ENCODE data around the gene HOMER2. TPM values are rescaled to one million over a fixed set of nuclear protein-coding genes. Genes with fewer than 3 reads are reported as not detected.
A peak's percentile ranks its signal among the peaks of the same experiment; 100 is the strongest.

The HOMER2 gene
- total RNA-seq, 1 donor from 2014 or later: 21.0 TPM

DNA sequence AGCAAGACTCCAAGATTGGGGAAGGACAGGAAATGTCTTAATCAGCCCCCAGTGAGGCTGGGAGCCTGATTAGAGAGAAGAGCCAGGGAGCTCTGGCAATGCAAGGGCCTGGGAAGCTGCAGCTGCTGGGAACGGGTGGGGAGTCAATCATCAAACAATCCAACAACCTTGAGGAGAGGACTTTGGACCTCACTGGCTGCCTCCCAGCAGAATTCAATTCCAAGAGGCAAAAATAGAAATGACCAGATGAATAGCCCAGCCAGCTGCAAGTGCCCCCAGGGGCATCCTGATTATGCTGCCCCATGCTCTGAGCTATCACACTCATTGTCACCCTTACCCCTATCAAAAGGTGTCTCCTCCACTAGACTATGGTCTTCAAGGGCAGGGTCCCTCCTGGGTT is 6.1 kb upstream of the HOMER2 start:
- Mint-ChIP-seq H3K27ac (peak overlapping the region; percentile 9), H3K4me1 (ENCODE audit: low read depth) (peaks cover 2% of the 10 kb centered on the region), H3K27me3 (no peaks in the 10 kb centered on the region), H3K9me3 (ENCODE audit: low read depth) (no peaks in the 10 kb centered on the region), H3K4me3 (ENCODE audit: low read depth) (no peak overlapping the region), H3K36me3 (ENCODE audit: insufficient read depth) (no peaks in the 10 kb centered on the region)
- no peak for DNase-seq (ENCODE audit: low spot score, unreplicated experiment)
- TF ChIP-seq, protein P1, sequence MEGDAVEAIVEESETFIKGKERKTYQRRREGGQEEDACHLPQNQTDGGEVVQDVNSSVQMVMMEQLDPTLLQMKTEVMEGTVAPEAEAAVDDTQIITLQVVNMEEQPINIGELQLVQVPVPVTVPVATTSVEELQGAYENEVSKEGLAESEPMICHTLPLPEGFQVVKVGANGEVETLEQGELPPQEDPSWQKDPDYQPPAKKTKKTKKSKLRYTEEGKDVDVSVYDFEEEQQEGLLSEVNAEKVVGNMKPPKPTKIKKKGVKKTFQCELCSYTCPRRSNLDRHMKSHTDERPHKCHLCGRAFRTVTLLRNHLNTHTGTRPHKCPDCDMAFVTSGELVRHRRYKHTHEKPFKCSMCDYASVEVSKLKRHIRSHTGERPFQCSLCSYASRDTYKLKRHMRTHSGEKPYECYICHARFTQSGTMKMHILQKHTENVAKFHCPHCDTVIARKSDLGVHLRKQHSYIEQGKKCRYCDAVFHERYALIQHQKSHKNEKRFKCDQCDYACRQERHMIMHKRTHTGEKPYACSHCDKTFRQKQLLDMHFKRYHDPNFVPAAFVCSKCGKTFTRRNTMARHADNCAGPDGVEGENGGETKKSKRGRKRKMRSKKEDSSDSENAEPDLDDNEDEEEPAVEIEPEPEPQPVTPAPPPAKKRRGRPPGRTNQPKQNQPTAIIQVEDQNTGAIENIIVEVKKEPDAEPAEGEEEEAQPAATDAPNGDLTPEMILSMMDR (IDR thresholded peaks at IDR 0.05; ENCODE audit: unreplicated experiment): no peak

DNA sequence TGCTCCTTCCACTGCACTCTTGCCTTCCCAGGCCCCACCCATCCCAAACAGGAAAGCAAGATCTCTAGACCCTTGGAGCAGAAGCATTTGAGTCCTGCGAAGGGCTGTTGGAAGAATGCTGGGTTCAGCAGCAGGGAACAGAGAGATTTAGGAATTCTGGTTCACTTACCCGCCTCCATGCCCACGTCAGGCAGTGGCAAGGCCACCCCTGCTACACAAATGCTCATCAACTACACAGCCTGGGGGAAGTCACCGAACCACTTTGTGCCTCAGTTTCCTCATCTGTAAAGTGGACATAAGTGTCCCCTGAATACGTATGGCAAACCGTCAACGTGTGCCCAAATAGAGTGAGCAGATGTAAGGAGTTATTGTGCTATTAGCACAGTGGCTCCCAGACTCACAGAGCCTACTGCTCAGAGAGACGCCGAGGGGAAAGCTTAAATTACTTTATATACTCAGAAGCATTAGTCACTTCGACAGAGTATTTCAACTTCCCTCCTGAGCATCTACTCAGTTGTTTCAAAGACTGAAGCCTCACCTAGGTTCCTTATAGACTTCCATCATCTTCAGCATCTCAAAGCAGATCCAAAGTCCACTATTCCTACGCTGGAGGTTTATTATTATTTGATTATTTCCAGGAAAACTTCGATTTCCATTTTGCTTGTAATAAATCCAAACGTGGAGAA is 905 bp downstream of the HOMER2 start:
- Mint-ChIP-seq H3K4me3 (ENCODE audit: low read depth) (no peak overlapping the region), H3K27ac (no peak overlapping the region)
- TF ChIP-seq, protein P1 (IDR thresholded peaks at IDR 0.05; ENCODE audit: unreplicated experiment): no peak

DNA sequence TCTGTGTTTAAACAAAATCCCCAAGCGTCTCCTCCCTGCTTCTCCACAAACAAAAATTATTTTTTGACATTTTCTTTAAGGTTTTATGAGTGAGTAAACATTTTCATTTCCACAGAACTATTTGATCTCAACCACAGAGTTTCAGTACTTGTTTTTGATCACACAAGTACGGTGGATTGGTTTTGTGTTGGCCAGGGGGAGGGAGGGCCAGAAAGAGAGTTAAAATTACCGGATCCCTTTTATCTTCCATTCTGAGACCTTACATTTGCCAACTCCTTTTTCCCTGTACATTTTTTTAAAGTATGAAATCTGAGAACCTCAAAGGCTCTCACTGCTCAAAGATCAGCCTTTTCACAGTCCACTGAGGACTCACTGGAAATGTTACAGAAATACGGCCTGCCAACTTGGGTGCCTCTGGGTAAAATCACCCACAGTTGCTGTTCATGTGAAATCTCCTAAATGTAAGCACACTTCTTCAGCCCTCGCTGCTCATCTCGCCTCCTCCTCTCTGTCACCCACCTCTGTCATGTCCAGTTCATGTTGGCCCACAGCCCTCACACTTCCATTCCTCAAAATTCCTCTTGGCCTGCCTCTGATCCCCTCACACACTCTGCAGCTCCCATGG is 1.7 kb downstream of the HOMER2 start:
- Mint-ChIP-seq H3K4me3 (ENCODE audit: low read depth) (no peak overlapping the region), H3K27me3 (peaks cover 8% of the 10 kb centered on the region), H3K36me3 (ENCODE audit: insufficient read depth) (peaks cover 1% of the 10 kb centered on the region), H3K9me3 (ENCODE audit: low read depth) (no peaks in the 10 kb centered on the region), H3K27ac (no peak overlapping the region), H3K4me1 (ENCODE audit: low read depth) (peaks cover 2% of the 10 kb centered on the region)
- no peak for DNase-seq (ENCODE audit: low spot score, unreplicated experiment)
- TF ChIP-seq, protein P1 (IDR thresholded peaks at IDR 0.05; ENCODE audit: unreplicated experiment): no peak

More for the DNA sequence above, 905 bp downstream of the HOMER2 start:
- H3K36me3 Mint-ChIP-seq (ENCODE audit: insufficient read depth): peaks cover 1% of the 10 kb centered on the region
- peaks cover 5% of the 10 kb centered on the region for H3K27me3 Mint-ChIP-seq
- H3K9me3 Mint-ChIP-seq (ENCODE audit: low read depth): no peaks in the 10 kb centered on the region
- no peak for DNase-seq (ENCODE audit: low spot score, unreplicated experiment)
- peaks cover 2% of the 10 kb centered on the region for H3K4me1 Mint-ChIP-seq (ENCODE audit: low read depth)

DNA sequence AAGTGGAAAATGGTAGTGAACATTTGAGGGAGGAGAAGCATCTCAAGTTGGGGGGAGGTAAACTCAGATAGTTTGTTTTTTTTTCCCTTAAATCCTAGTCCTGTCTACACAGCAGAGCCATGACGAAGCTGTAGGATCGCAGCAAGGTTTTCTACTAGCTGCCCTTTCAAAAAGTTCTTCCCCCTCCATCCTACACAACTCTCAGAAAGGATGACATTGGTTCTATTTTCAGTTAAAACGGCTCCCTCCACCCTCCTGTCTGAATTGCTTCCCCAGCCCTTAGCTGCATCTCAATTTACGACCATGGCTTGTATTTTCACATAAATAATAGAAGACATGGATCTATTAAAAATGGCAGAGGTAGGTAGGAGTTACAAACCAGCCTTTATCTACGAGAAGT is 2.2 kb downstream of the HOMER2 start:
- H3K9me3 Mint-ChIP-seq (ENCODE audit: low read depth): no peaks in the 10 kb centered on the region
- H3K4me1 Mint-ChIP-seq (ENCODE audit: low read depth): peaks cover 2% of the 10 kb centered on the region
- DNase-seq (ENCODE audit: low spot score, unreplicated experiment): no peak
- TF ChIP-seq, protein P1 (IDR thresholded peaks at IDR 0.05; ENCODE audit: unreplicated experiment): no peak
- H3K27ac Mint-ChIP-seq: no peak overlapping the region
- peaks cover 1% of the 10 kb centered on the region for H3K36me3 Mint-ChIP-seq (ENCODE audit: insufficient read depth)
- peaks cover 8% of the 10 kb centered on the region for H3K27me3 Mint-ChIP-seq
- H3K4me3 Mint-ChIP-seq (ENCODE audit: low read depth): no peak overlapping the region

DNA sequence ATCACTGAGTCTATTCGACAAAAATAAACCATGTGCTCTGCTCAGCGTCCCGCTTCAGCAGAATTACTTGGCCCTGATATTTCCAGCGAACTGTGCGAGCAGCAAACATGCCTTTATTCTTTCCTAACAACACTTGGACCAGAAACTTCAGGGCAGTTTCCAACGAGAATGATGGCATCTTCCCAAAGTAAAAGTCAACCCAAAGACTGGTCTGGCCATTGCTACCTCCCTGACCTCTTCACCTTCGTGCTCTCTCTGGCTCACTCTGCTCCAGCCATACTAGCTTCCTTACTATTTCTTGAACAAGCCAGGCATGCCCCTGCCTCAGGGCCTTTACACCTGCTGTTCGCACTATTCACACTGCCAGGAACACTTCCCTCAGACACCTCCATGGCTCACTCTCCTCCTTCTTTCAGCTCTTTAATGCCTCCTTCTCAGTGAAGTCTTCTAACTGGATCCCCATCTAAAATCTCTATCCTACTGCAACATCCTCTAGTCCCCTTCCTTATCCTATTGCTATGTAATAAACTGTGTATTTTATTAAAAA is 6.3 kb downstream of the HOMER2 start:
- no peak for DNase-seq (ENCODE audit: low spot score, unreplicated experiment)
- TF ChIP-seq, protein P1 (IDR thresholded peaks at IDR 0.05; ENCODE audit: unreplicated experiment): no peak
- Mint-ChIP-seq H3K9me3 (ENCODE audit: low read depth) (no peaks in the 10 kb centered on the region), H3K27me3 (peaks cover 2% of the 10 kb centered on the region), H3K27ac (no peak overlapping the region), H3K36me3 (ENCODE audit: insufficient read depth) (no peaks in the 10 kb centered on the region), H3K4me1 (ENCODE audit: low read depth) (no peaks in the 10 kb centered on the region), H3K4me3 (ENCODE audit: low read depth) (no peak overlapping the region)
